K562 (cell line): Measurements from ENCODE around the gene UBE2M. TPM values are rescaled to one million over a fixed set of nuclear protein-coding genes. Genes with fewer than 3 reads are reported as not detected.
A peak's percentile ranks its signal among the peaks of the same experiment; 100 is the strongest.

ENCODE experiments used
- CEBPB ChIP-seq: fragments of 450-650 bp; IDR thresholded peaks from 2 replicates; pipeline ENCODE4 v1.6.1; 2016; ENCODE audit warnings: missing genetic modification characterization, missing compliant biosample characterization
- CEBPG ChIP-seq, 3 experiments: fragments of 200-800 bp in 1 of 3; sonication (Bioruptor generic) in 1 of 3; sonication (generic) in 1 of 3; formaldehyde crosslinking in 1 of 3; IDR thresholded peaks in 2 of 3; conservative IDR thresholded peaks in 1 of 3; 2 replicates each; pipeline versions ENCODE4 v1.6.1 to v1.8.0; 2016 to 2022; ENCODE audit warnings: missing compliant biosample characterization in 2 of 3, missing genetic modification characterization in 2 of 3, mild to moderate bottlenecking in 1 of 3, missing genetic modification reagents in 1 of 3
- CLOCK ChIP-seq: fragments of 250-450 bp; sonication (Bioruptor Pico); IDR thresholded peaks from 2 replicates; pipeline ENCODE4 v1.4.0; 2020; ENCODE audit warnings: mild to moderate bottlenecking, moderate library complexity, borderline replicate concordance
- GTF2B ChIP-seq: IDR thresholded peaks from 2 replicates; pipeline ENCODE4 v1.6.1; 2011; ENCODE audit not compliant: insufficient read length; ENCODE audit errors: extremely low read depth
- HES1 ChIP-seq: fragments of 450-650 bp; IDR thresholded peaks from 2 replicates; pipeline ENCODE4 v1.6.1; 2016; ENCODE audit warnings: low read depth, mild to moderate bottlenecking, moderate library complexity
- PRDM10 ChIP-seq: fragments of 450-650 bp; IDR thresholded peaks from 2 replicates; pipeline ENCODE4 v1.6.1; 2018; ENCODE audit not compliant: partially characterized antibody
- SRSF1 ChIP-seq: fragments of 200-400 bp; formaldehyde crosslinking; IDR thresholded peaks from 2 replicates; pipeline ENCODE4 v1.6.1; 2017; ENCODE audit warnings: mild to moderate bottlenecking, low read depth, low read length, moderate library complexity
- ZNF431 ChIP-seq: sonication (generic); formaldehyde crosslinking; IDR thresholded peaks from 2 replicates; pipeline ENCODE4 v1.8.0; 2022; ENCODE audit warnings: mild to moderate bottlenecking, missing genetic modification reagents
- ZNF592 ChIP-seq: fragments of 450-650 bp; IDR thresholded peaks from 2 replicates; pipeline ENCODE4 v1.6.1; 2017; ENCODE audit warnings: antibody characterized with exemption, mild to moderate bottlenecking
- polyA plus RNA-seq, 8 experiments: library from polyadenylated mRNA; depleted of rRNA in 4 of 8; stranded (reverse) in 5 of 8; unstranded in 3 of 8; fragments of >200 nt; fragmentation: Nextera tagmentation in 2 of 8; fragmentation: Illumina TruSeq in 1 of 8; extraction: Ambion mirVana in 2 of 8; extraction: Trizol in 1 of 8; gene quantifications; 2 replicates each; pipeline versions ENCODE4 v1.2.1 to v1.2.3, GENCODE V29; 2011 to 2014; ENCODE audit warnings: inconsistent platforms in 1 of 8, missing spikeins in 1 of 8
- total RNA-seq, 7 experiments: library from RNA; depleted of rRNA in 6 of 7; stranded (reverse); fragments of >200 nt in 6 of 7; fragmentation: Illumina TruSeq in 2 of 7; extraction: Trizol in 2 of 7; gene quantifications; 2 replicates each; pipeline versions ENCODE4 v1.2.1 to v1.2.3, GENCODE V29; 2011 to 2021; ENCODE audit warnings: low replicate concordance in 1 of 7

The UBE2M gene
- total and polyA plus RNA-seq, 9 of the 15 experiments (the other 6 are each of a cell fraction or from before 2014, with no cell fraction given) = 0.92 to 163 (median 85.7) TPM

GRCh38 chr19:58513694-58514563 lies 44.5 kb downstream of the UBE2M start (continued):
- TF ChIP-seq ZNF431 (CRISPR knock-in tag) (0 out of 2 replicates have a peak, but pooled peaks have one; percentile 26), GTF2B (no peak), ZNF592 (peak; percentile 84), PRDM10 (peak; percentile 25), CEBPB (tag) (no peak), SRSF1 (no peak), CLOCK (CRISPR knock-in tag) (no peak), HES1 (no peak), CEBPG (CRISPR knock-in tag; IDR thresholded peaks at IDR 0.05) (no peak), CEBPG (tag; conservative IDR thresholded peaks at IDR 0.05 in 1 of 2, IDR thresholded peaks at IDR 0.05 in 1 of 2) (no peak)
